GM23338 (cell line): ENCODE data around the gene MRTFA.

Experiments
- POLR2AphosphoS5 ChIP-seq: IDR thresholded peaks from 2 replicates; pipeline ENCODE4 v1.6.1; 2016; ENCODE audit warnings: antibody characterized with exemption, low read depth
- TF ChIP-seq, protein P1 (sequence below), 2 experiments: fragments of 200-600 bp in 1 of 2; sonication (generic) in 1 of 2; conservative IDR thresholded peaks; 2 replicates each; pipeline versions ENCODE4 v1.5.1 to v1.6.1; 2016 to 2017; ENCODE audit warnings: antibody characterized with exemption in 2 of 2, low read depth in 2 of 2, mild to moderate bottlenecking in 2 of 2, moderate library complexity in 1 of 2

DNA sequence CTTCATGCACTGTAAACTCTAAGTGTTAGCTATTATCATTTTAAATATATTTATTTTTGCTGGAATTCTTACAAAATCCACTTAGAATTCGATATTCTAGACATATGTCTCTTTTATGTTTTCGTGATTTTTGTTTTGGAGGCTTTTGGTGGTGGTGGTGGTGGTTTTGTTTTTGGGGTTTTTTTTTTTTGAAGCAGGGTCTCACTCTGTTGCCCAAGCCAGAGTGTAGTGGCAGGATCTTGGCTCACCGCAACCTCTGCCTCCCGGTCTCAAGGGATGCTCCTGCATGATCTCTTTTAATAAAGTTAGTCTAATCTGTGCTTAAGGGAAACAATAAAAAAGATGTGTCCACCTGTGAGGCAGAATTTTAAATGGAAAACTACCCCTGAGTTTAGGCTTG is 117.7 kb downstream of the MRTFA start:
- TF ChIP-seq POLR2AphosphoS5: no peak
- TF ChIP-seq, protein P1, sequence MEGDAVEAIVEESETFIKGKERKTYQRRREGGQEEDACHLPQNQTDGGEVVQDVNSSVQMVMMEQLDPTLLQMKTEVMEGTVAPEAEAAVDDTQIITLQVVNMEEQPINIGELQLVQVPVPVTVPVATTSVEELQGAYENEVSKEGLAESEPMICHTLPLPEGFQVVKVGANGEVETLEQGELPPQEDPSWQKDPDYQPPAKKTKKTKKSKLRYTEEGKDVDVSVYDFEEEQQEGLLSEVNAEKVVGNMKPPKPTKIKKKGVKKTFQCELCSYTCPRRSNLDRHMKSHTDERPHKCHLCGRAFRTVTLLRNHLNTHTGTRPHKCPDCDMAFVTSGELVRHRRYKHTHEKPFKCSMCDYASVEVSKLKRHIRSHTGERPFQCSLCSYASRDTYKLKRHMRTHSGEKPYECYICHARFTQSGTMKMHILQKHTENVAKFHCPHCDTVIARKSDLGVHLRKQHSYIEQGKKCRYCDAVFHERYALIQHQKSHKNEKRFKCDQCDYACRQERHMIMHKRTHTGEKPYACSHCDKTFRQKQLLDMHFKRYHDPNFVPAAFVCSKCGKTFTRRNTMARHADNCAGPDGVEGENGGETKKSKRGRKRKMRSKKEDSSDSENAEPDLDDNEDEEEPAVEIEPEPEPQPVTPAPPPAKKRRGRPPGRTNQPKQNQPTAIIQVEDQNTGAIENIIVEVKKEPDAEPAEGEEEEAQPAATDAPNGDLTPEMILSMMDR (conservative IDR thresholded peaks at IDR 0.05; ENCODE audit: low read depth in 2 of 2): no peak
